H9 (cell line): ENCODE data around the gene UBAC2. TPM values are rescaled to one million over a fixed set of nuclear protein-coding genes. Genes with fewer than 3 reads are reported as not detected.

Source experiments
- DNase-seq: peaks from one replicate; pipeline ENCODE4 v3.0.0-alpha.2; 2017
- H2AFZ ChIP-seq: one replicate; pipeline ENCODE4 v1.6.1; 2013; ENCODE audit warnings: mild to moderate bottlenecking, low read length, control low read depth, moderate library complexity
- H2AK5ac ChIP-seq: 2 replicates; pipeline ENCODE4 v1.6.1; 2013; ENCODE audit warnings: low read length, control low read depth, mixed read lengths; ENCODE audit not compliant: insufficient read length
- H2BK120ac ChIP-seq: one replicate; pipeline ENCODE4 v1.6.1; 2013; ENCODE audit warnings: low read depth, mild to moderate bottlenecking, low read length, control low read depth, inconsistent platforms; ENCODE audit not compliant: poor library complexity, severe bottlenecking
- H2BK12ac ChIP-seq: 2 replicates; pipeline ENCODE4 v1.6.1; 2013; ENCODE audit warnings: low read length, control low read depth, mixed read lengths, low read depth; ENCODE audit not compliant: insufficient read length
- H2BK15ac ChIP-seq: 2 replicates; pipeline ENCODE4 v1.6.1; 2013; ENCODE audit warnings: low read depth, low read length, control low read depth
- H2BK20ac ChIP-seq: one replicate; pipeline ENCODE4 v1.6.1; 2013; ENCODE audit warnings: low read depth, mild to moderate bottlenecking, low read length, control low read depth, inconsistent platforms; ENCODE audit not compliant: poor library complexity, severe bottlenecking
- H2BK5ac ChIP-seq: 2 replicates; pipeline ENCODE4 v1.6.1; 2013; ENCODE audit warnings: low read length, control low read depth, mixed read lengths; ENCODE audit not compliant: insufficient read length
- H3K14ac ChIP-seq: 2 replicates; pipeline ENCODE4 v1.6.1; 2013; ENCODE audit warnings: low read length, control low read depth; ENCODE audit not compliant: insufficient read depth
- H3K18ac ChIP-seq: 2 replicates; pipeline ENCODE4 v1.6.1; 2013; ENCODE audit warnings: low read depth, mild to moderate bottlenecking, mixed read lengths, low read length, control low read depth; ENCODE audit not compliant: insufficient read length
- H3K23ac ChIP-seq: 2 replicates; pipeline ENCODE4 v1.6.1; 2013; ENCODE audit warnings: low read length, control low read depth, mixed read lengths, low read depth; ENCODE audit not compliant: insufficient read length
- H3K23me2 ChIP-seq: 2 replicates; pipeline ENCODE4 v1.6.1; 2013; ENCODE audit warnings: low read depth, mild to moderate bottlenecking, mixed read lengths, low read length, control low read depth; ENCODE audit not compliant: insufficient read length, poor library complexity, severe bottlenecking
- H3K27ac ChIP-seq: 2 replicates; pipeline ENCODE4 v1.5.1; 2013; ENCODE audit warnings: low read length, control low read depth, mixed read lengths, low read depth; ENCODE audit not compliant: insufficient read length
- H3K27me3 ChIP-seq: 2 replicates; pipeline ENCODE4 v1.6.1; 2013; ENCODE audit warnings: low read length, control low read depth, inconsistent platforms; ENCODE audit not compliant: insufficient read depth
- H3K4ac ChIP-seq: 2 replicates; pipeline ENCODE4 v1.6.1; 2013; ENCODE audit warnings: low read depth, mild to moderate bottlenecking, control low read depth, inconsistent platforms, low read length, moderate library complexity
- H3K4me1 ChIP-seq: 2 replicates; pipeline ENCODE4 v1.6.1; 2013; ENCODE audit warnings: low read length, control low read depth, inconsistent platforms; ENCODE audit not compliant: insufficient read depth
- H3K4me2 ChIP-seq: 2 replicates; pipeline ENCODE4 v1.6.1; 2013; ENCODE audit warnings: low read length, control low read depth, mixed read lengths; ENCODE audit not compliant: insufficient read length, insufficient read depth
- H3K56ac ChIP-seq: 2 replicates; pipeline ENCODE4 v1.6.1; 2013; ENCODE audit warnings: low read depth, mild to moderate bottlenecking, mixed read lengths, low read length, control low read depth; ENCODE audit not compliant: insufficient read length
- H3K79me1 ChIP-seq: 2 replicates; pipeline ENCODE4 v1.6.1; 2013; ENCODE audit warnings: low read depth, mild to moderate bottlenecking, moderate library complexity, low read length, control low read depth, inconsistent platforms; ENCODE audit not compliant: insufficient read depth, poor library complexity, severe bottlenecking
- H3K79me2 ChIP-seq: 2 replicates; pipeline ENCODE4 v1.6.1; 2013; ENCODE audit warnings: low read length, control low read depth, inconsistent platforms; ENCODE audit not compliant: insufficient read depth
- H3K9ac ChIP-seq: 2 replicates; pipeline ENCODE4 v1.6.1; 2013; ENCODE audit warnings: low read length, control low read depth, mixed read lengths; ENCODE audit not compliant: insufficient read length; ENCODE audit errors: extremely low read depth
- H3K9me3 ChIP-seq: one replicate; pipeline ENCODE4 v1.6.1; 2013; ENCODE audit warnings: low read depth, low read length, inconsistent platforms; ENCODE audit not compliant: control insufficient read depth
- H3T11ph ChIP-seq: one replicate; pipeline ENCODE4 v1.6.1; 2013; ENCODE audit warnings: mild to moderate bottlenecking, low read length, control low read depth, inconsistent platforms
- H4K20me1 ChIP-seq: one replicate; pipeline ENCODE4 v1.6.1; 2013; ENCODE audit not compliant: control insufficient read depth, insufficient read length, insufficient read depth
- H4K5ac ChIP-seq: 2 replicates; pipeline ENCODE4 v1.6.1; 2013; ENCODE audit warnings: low read depth, mild to moderate bottlenecking, mixed read lengths, low read length, control low read depth; ENCODE audit not compliant: insufficient read length
- H4K8ac ChIP-seq: replicated peaks from 2 replicates; pipeline ENCODE4 v1.6.1; 2013; ENCODE audit warnings: low read length, control low read depth, mixed read lengths, low read depth; ENCODE audit not compliant: insufficient read length
- H4K91ac ChIP-seq: 2 replicates; pipeline ENCODE4 v1.6.1; 2013; ENCODE audit warnings: low read depth, mild to moderate bottlenecking, moderate library complexity, mixed read lengths, low read length, control low read depth; ENCODE audit not compliant: insufficient read length
- H3K27ac Mint-ChIP-seq, 3 experiments: 2 replicates in 2 of 3; 3 replicates in 1 of 3; pipeline ENCODE4 v1.8.0; 2020 to 2021; ENCODE audit warnings: mixed read lengths in 3 of 3, mild to moderate bottlenecking in 1 of 3, moderate library complexity in 1 of 3
- H3K27me3 Mint-ChIP-seq: 2 replicates; pipeline ENCODE4 v1.8.0; 2021; ENCODE audit warnings: low read depth, mild to moderate bottlenecking, moderate library complexity, mixed read lengths
- H3K36me3 Mint-ChIP-seq, 3 experiments: 2 replicates in 2 of 3; 3 replicates in 1 of 3; pipeline ENCODE4 v1.8.0; 2020 to 2021; ENCODE audit warnings: low read depth in 3 of 3, mixed read lengths in 3 of 3; ENCODE audit not compliant: insufficient read depth in 1 of 3
- H3K4me1 Mint-ChIP-seq, 2 experiments: 2 replicates each; pipeline ENCODE4 v1.8.0; 2020; ENCODE audit warnings: mixed read lengths in 2 of 2
- H3K4me3 Mint-ChIP-seq, 2 experiments: 2 replicates in 1 of 2; 3 replicates in 1 of 2; pipeline ENCODE4 v1.8.0; 2020 to 2021; ENCODE audit warnings: mild to moderate bottlenecking in 2 of 2, mixed read lengths in 2 of 2, moderate library complexity in 1 of 2
- H3K9me3 Mint-ChIP-seq, 2 experiments: 2 replicates in 1 of 2; 3 replicates in 1 of 2; pipeline ENCODE4 v1.8.0; 2020; ENCODE audit warnings: mild to moderate bottlenecking in 2 of 2, mixed read lengths in 2 of 2, moderate library complexity in 1 of 2
- CTCF ChIP-seq: fragments of 200-600 bp; sonication (generic); conservative IDR thresholded peaks from 3 replicates; pipeline ENCODE4 v1.8.0; 2021; ENCODE audit warnings: antibody characterized with exemption, mild to moderate bottlenecking
- WGBS: extraction: QIAGEN DNeasy Blood & Tissue Kit; methylation state at CpG from one replicate; pipeline ENCODE4 v1.1.7; 2013; ENCODE audit warnings: missing lambda C conversion rate, low lambda C conversion rate, mixed read lengths; ENCODE audit not compliant: insufficient read length; ENCODE audit errors: extremely low coverage; 5-methylcytosine and 5-hydroxymethylcytosine counted together
- total RNA-seq: library from RNA; stranded (reverse); gene quantifications from 2 replicates; pipeline ENCODE4 v1.2.1, GENCODE V29; 2021

Gene UBAC2
- total RNA-seq, 1 experiment from 2014 or later: 52.3 TPM

GRCh38 chr13:99357941-99358340 lies 157.3 kb downstream of the UBAC2 start:
- no peak for TF ChIP-seq CTCF
- Mint-ChIP-seq H3K4me1 (peaks cover 15% of the 10 kb centered on the region in 2 experiments), H3K27me3 (no peaks in the 10 kb centered on the region), H3K4me3 (no peak overlapping the region), H3K9me3 (no peaks in the 10 kb centered on the region), H3K27ac (peak overlapping the region in 1 of 3 experiments; percentile 13; a peak in 2 of 7 replicates), H3K36me3 (peaks cover 13 to 41% (median 39%) of the 10 kb centered on the region in 3 experiments)
- Histone ChIP-seq H2BK120ac (no peak overlapping the region), H3K79me1 (no peaks in the 10 kb centered on the region), H3K18ac (no peak overlapping the region), H3K9me3 (no peaks in the 10 kb centered on the region), H3K14ac (no peak overlapping the region), H2AK5ac (no peak overlapping the region), H3K23ac (no peak overlapping the region), H3K27ac (no peak overlapping the region), H3K27me3 (no peaks in the 10 kb centered on the region), H2BK5ac (no peak overlapping the region), H3K4me1 (no peaks in the 10 kb centered on the region; the same call in 1 of the 2 replicates), H3K4ac (no peak overlapping the region), H3K9ac (no peak overlapping the region), H4K5ac (no peak overlapping the region), H2AFZ (no peak overlapping the region), H4K8ac (no peak overlapping the region), H2BK15ac (no peak overlapping the region), H4K91ac (no peak overlapping the region), H2BK12ac (no peak overlapping the region), H3K56ac (no peak overlapping the region), H2BK20ac (no peak overlapping the region), H4K20me1 (no peaks in the 10 kb centered on the region), H3T11ph (no peak overlapping the region), H3K79me2 (no peaks in the 10 kb centered on the region), H3K23me2 (no peaks in the 10 kb centered on the region), H3K4me2 (no peak overlapping the region)
- no peak for DNase-seq
- WGBS: no CpG with 5 or more reads among the region's 6 CpGs
